GM12801 (cell line): Measurements from ENCODE around the gene SLCO2A1.

Experiments
- TF ChIP-seq, protein P1 (sequence below): IDR thresholded peaks from one replicate; pipeline ENCODE4 v1.5.1; 2011; ENCODE audit warnings: control low read depth; ENCODE audit not compliant: insufficient read length; ENCODE audit errors: extremely low read depth

Gene SLCO2A1

DNA sequence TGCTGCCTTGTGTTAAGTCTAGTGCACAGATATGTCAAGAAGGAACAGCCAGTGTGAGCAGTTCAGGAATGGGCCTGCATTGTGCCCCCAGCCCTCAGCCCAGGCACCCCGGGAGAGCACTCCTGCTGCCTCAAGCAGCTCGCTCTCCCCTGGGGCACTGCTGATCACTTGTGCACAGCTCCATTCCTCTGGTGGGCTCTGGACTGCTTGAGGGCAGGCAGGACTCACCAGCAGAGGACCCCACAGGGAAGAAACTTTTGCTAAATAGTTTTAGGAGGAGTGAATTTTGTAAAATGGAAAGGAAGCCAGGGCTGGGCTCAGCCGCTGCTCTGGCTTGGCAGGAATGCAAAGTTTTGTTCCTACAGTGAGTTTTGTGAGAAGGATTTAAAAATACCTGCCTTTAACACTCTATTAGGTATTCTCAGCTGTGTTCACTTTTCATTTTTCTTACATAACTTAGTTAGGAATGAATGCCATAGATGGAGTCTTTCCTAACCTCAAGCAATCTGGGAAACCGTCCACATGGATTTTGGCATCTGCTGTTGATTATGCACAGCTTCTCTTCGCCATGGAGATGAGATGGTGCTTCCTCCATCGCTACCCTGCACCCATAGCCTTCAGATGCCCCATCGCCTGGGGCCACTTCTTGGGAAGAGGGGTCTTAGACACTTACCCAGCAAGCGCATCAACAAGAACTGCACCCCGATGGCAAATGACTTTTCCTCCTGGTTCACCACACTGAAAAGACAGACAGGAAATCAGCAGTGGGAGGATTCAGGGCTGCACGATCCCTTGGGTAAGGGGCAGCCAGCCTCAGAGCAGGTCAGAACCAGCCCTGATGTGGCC, 91.7 kb downstream of the SLCO2A1 start:
- TF ChIP-seq, protein P1, sequence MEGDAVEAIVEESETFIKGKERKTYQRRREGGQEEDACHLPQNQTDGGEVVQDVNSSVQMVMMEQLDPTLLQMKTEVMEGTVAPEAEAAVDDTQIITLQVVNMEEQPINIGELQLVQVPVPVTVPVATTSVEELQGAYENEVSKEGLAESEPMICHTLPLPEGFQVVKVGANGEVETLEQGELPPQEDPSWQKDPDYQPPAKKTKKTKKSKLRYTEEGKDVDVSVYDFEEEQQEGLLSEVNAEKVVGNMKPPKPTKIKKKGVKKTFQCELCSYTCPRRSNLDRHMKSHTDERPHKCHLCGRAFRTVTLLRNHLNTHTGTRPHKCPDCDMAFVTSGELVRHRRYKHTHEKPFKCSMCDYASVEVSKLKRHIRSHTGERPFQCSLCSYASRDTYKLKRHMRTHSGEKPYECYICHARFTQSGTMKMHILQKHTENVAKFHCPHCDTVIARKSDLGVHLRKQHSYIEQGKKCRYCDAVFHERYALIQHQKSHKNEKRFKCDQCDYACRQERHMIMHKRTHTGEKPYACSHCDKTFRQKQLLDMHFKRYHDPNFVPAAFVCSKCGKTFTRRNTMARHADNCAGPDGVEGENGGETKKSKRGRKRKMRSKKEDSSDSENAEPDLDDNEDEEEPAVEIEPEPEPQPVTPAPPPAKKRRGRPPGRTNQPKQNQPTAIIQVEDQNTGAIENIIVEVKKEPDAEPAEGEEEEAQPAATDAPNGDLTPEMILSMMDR: no peak

DNA sequence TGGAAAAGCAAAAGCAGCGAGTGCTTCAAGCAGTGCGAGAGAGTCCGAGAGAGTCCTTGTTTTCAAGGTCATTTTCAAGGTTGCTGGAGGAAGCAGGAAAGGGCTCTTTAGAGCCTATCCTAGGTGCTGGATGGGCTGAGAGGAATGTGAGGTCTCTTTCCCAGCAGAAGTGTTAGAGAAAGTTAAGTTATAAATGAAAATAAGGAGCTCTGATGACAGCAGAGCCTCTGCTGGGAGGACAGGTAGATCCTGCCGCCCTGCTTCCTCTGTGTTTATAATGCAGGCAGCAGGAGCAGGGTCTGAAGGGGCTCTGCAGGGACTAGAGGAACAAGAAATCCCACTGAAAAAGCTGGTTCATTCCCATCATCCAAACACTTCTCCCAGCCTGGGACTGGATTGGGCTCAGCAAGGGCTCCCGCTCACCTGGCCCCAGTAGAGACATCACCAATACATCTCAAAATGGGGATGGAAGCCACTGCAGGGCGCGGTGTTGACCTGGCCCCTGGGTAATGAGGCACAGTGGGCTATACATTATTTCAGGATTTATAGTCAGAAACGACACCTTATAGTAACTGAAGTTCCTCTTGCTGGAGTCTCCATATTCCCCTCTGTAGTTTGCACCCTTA, 92.6 kb downstream of the SLCO2A1 start:
- TF ChIP-seq, protein P1: no peak

DNA sequence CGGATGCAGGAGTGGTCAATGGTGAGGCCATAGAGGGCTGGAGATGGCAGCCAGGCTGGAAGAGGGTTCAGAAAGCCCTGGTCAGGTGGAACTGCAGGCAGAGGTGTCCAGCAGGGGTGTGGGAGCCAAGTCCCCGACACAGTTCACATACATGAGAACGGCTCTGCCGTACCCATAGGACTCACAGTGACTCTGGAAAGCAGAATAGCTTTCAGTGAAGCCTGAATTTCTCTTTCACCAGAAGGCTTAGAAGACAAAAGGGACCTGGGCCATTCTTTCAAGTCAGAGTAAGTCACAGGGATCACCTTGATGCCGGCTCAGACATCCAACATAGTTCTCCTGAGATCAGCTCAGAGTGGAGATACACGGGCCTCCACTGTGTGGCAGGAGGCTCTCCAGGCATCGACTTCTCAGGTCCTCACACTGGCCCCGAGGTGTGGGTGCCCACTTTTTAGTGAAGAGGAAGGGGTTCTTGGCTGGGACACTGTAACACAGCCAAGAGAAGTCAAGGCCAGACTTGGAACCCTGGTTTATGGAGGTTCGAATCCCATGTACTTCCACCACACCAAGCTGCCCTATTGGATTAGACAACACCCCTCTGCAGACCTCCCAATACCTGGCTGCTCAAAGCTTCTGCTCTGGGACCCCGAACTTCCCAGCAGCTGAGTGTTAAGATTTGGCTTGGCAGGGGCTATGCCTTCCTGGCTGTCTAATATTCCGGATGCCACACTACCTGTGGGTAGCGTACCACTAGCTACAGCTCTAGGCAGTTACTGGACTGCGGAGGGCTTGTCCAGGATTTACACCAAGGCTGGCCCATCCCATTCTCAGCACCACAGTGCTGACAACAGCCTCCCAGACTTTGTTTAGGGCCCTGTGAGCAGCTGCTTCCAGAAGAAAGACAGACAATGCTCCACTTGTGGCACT, 93.6 kb downstream of the SLCO2A1 start:
- TF ChIP-seq, protein P1: no peak

DNA sequence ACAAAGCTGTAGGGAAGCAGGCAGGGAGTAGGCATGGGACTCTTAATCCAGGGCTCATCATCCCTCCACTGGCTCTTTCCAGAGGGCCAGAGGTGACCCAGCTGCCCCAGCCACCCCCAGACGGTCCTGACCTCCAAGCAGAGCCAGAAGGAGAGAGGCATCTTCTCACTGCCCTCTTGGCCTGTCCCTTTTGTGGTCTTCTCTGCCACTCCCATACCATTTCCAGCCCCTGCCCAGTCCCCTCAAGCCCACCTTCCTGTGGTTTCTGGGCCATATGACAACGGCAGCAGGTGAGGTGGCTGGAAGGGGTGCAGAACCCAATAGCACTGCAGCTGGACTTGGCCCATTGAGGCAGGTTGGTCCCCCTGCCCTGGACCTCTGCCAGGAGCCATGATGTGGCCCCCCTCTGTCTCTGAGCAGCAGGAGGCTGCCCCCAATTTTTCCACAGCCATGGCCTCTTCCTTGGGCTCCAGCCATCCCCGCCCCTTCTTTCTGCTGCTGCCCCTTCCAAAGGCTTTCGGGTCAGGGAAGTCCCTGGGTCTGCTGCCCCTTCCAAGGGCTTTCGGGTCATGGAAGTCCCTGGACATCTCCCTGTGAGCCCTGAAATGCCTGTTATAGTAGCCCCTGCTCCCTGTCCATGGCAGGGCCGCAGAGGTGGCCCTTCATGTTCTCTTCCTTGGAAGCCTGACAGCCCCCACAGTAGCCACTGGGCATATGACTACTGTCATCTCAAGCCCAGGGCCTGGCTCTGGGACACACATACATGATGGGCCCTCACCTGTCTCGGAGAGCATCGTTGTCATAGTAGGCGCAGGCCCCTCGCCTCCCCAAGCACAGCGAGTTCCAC, 94.5 kb downstream of the SLCO2A1 start:
- TF ChIP-seq, protein P1: no peak

DNA sequence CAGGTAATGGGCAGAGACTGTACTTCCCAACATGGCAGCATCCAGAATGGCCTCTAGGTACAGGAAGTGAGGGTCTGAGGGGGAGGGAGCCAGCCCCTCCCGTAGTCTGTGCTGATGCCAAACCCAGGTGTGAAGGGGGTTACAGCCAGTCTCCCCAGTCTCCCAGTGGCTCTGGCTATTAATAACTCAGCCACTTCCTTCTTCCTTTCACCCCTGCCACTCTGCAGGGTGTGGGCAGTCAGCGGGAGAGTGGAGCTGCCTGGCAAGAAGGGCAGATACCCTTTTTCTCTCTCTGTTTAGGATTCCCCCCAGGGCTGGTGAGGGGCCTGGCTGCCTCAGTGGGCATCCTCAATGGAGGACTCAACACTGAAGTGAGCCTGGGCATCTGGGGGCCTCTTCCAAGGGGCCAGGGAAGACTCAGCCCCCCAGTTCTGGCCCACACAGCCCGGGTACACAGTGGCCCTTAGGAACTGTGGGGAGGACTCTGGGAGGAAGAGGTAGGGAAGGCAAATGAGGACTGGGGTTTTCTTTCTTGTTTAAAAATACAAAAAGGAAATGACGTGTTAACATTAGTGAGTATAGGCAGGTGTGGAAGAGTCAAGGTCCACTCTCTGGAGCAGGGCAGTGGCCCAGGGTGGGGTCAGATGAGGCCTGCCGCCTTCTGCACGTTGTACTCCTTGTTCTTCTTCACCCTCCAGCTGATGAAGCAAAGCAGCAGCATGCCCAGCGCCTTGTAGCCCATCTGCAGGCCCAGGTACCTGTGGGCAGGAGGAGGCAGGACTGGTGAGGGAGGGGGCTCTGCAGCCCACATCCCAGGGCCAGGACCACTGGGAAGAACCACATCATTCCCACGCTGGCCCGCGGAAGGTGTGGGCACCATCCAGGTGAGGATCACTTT, 95.4 kb downstream of the SLCO2A1 start:
- TF ChIP-seq, protein P1: no peak
